Endothelial cell of umbilical vein (primary cell): ENCODE results near the gene TREML2.

Experiments
- CTCF ChIP-seq, 2 donors: IDR thresholded peaks; 1 replicate in 1 of 2; 2 replicates in 1 of 2; pipeline ENCODE4 v1.5.1; 2011; ENCODE audit warnings: low read length in 2 of 2, mild to moderate bottlenecking in 2 of 2, moderate library complexity in 2 of 2, control low read depth in 1 of 2, inconsistent platforms in 1 of 2, low read depth in 1 of 2; ENCODE audit not compliant: insufficient read depth in 1 of 2; ENCODE audit errors: extremely low read depth in 1 of 2
- EZH2 ChIP-seq: IDR thresholded peaks from 2 replicates; pipeline ENCODE4 v1.6.1; 2012; ENCODE audit warnings: borderline replicate concordance, low read depth, mild to moderate bottlenecking, moderate library complexity, low read length, inconsistent platforms; ENCODE audit not compliant: severe bottlenecking
- FOS ChIP-seq: IDR thresholded peaks from 2 replicates; pipeline ENCODE4 v1.6.1; 2011; ENCODE audit warnings: mild to moderate bottlenecking, low read length, moderate library complexity, borderline replicate concordance; ENCODE audit not compliant: insufficient read depth
- GATA2 ChIP-seq: IDR thresholded peaks from 2 replicates; pipeline ENCODE4 v1.7.0; 2011; ENCODE audit warnings: low read depth, mild to moderate bottlenecking, moderate library complexity, mixed read lengths, low read length; ENCODE audit not compliant: insufficient read length, insufficient read depth
- JUN ChIP-seq: IDR thresholded peaks from 2 replicates; pipeline ENCODE4 v1.6.1; 2011; ENCODE audit warnings: borderline replicate concordance, low read depth; ENCODE audit not compliant: insufficient read length, insufficient read depth
- MAX ChIP-seq: IDR thresholded peaks from 2 replicates; pipeline ENCODE4 v1.6.1; 2011; ENCODE audit not compliant: insufficient read depth, insufficient read length
- MYC ChIP-seq: IDR thresholded peaks from one replicate; pipeline ENCODE4 v1.6.1; 2011; ENCODE audit warnings: mild to moderate bottlenecking, low read depth, low read length
- POLR2A ChIP-seq: IDR thresholded peaks from 2 replicates; pipeline ENCODE4 v1.6.1; 2012; ENCODE audit warnings: low read depth, mild to moderate bottlenecking, control low read depth, low read length
- POLR2AphosphoS5 ChIP-seq: IDR thresholded peaks from 2 replicates; pipeline ENCODE4 v1.6.1; 2012; ENCODE audit warnings: low read depth, mild to moderate bottlenecking, control low read depth, low read length, moderate library complexity; ENCODE audit not compliant: insufficient read depth

- no peak for TF ChIP-seq MAX
- no peak for TF ChIP-seq EZH2
- TF ChIP-seq POLR2A: no peak
- TF ChIP-seq CTCF (IDR thresholded peaks at IDR 0.05; ENCODE audit: extremely low read depth in 1 of 2, insufficient read depth in 1 of 2, low read depth in 1 of 2, low read length in 2 of 2): no peak
- TF ChIP-seq MYC: no peak
- no peak for TF ChIP-seq POLR2AphosphoS5
- no peak for TF ChIP-seq GATA2
- TF ChIP-seq JUN: no peak
- no peak for TF ChIP-seq FOS
Measured at GRCh38 chr6:41215777-41216176, 14.8 kb upstream of the TREML2 start.
